Stimulated activated CD8-positive, alpha-beta memory T cell treated with anti-CD3 and anti-CD28 coated beads, Interleukin-7, amount 100 ng/mL, for 24 hours (primary cell): Measurements from ENCODE around the gene BLOC1S1.

Experiments used
- DNase-seq: peaks from one replicate; pipeline ENCODE4 v3.0.0-alpha.2; 2020; ENCODE audit warnings: low read depth

The BLOC1S1 gene

GRCh38 chr12:55694651-55695050 is 21.2 kb upstream of the BLOC1S1 start:
- no peak for DNase-seq

DNA sequence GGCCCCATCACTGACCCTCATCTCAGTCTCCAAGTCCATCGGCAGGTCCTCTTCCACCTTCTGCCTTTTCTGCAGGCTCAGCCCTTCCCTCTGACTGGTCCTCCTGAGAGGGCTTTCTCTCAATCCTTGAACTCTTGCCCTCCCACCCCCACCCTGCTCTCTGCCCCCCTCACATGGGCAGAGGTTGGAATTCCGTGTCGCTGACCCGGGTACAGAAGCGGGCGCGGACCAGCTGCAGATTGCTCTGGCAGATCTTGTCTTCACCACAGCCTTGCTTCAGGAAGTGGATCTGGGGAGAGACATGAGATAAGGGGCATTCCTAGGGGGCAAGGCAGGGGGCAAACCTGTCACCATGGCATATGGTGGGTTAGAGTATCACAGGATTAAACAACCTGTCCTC is 20.5 kb upstream of the BLOC1S1 start:
- no peak for DNase-seq

- DNase-seq = no peak
Measured at GRCh38 chr12:55696141-55696540, 19.7 kb upstream of the BLOC1S1 start.

- no peak for DNase-seq
Measured at GRCh38 chr12:55696796-55697462, 18.9 kb upstream of the BLOC1S1 start.

DNA sequence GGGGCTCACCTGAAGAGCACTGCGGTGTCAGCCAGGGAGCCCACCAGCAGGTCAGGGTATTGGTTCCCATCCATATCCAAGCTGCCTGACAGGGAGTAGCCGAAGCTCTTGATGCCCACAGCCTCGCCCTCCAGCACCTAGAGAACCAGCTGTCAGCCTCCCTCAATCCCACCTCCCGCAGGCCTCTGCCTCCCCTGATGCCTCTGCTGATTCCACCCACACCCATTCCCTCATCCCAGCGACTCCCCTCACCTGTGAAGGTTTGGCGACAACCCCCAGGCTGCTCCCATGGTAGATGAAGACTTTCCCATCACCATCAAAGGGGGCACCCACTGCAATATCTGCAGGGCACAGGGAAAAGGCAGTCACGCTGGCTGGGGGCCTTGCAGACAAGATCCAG is 18.2 kb upstream of the BLOC1S1 start:
- DNase-seq = no peak

DNA sequence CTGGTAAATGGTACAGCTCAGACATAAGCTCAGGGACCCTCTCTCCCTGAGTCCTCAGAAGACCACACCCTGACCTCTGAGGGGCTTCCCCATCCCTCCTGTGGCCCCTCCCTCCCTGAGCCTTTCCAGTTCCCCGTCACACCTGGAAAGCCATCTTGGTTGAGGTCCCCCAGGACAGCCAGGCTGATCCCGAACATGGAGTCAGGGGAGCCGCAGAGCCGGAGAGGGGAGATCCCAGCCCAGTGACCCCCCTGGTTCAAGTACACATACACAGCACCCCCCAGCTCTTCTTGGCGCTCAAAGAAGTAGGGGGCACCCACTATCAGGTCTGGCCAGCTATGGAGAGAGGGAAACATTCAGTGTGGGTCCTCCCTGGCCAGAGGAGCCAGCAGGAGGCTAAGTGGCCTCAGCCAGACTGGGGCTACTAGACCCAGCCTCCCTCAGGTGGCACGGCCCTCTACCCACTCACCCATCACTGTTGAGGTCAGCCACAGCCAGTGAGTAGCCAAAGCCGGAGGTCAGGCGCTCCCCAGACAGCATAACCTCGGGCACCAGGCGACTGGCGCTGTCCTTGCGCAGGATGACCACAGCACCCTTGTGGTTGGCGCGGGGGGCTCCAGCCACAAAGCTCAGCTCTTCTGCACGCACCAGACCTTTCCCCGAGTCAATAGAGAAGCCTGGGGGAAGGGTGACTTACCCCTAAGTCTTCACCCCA is 17.4 kb upstream of the BLOC1S1 start:
- no peak for DNase-seq

GRCh38 chr12:55698965-55699364 is 16.9 kb upstream of the BLOC1S1 start:
- no peak for DNase-seq

- no peak for DNase-seq
Measured at GRCh38 chr12:55699471-55700055, 16.3 kb upstream of the BLOC1S1 start.

DNA sequence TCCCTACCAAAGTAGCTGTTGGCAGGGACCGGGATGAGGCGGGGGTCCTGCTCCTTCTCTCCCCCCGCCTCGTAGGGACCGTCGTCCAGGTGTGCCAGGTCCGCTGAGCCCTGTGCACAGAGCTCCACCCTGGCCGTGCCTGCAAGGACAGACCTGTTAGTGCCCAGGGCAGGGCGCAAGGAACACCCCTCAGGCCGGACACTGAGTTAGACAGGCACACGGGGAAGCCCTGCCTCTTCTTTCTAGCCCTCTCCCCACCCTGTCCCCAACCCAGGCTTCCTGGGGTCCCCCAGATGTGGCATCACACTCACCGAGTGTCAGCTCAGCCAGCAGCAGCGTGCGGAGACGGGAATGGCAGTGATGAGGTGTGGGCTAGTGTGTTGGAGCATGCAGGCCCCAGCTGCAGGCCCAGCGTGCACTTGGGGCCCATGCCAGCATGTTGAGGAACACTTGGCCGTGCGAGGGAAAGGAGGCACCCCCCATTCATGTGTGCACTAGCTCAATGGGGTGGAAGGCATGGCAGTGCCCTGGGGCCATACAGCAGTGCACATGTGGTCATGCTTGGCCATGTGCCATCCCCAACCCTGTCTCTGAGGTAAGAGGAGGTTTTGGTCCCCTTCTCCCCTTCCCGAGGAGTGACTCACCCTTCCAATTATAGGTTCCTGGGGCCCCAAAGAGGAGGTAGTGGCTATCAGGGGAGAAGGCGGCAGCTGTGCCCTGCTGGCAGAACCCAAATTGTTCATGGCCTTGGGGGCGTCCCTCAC is 15.4 kb upstream of the BLOC1S1 start:
- DNase-seq = no peak

DNA sequence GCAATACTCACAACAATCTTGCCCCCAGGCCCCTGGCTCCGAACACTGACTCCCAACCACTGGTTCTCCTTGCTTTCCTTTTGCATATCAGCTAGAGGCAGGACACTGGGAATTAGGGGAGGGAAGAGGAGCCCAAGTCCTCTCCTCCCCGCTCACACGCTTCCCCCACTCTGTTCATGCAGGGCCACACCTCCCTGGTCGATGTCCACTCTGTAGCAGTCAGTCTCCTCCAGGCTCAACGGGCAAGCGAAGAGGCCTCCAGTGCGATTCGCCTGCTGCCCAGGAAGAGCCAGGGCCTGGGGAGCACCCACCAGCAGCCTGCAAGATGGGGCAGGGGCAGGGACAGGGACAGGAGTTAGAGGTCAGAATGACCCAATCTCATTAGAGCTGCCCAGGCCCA is 13.0 kb upstream of the BLOC1S1 start:
- DNase-seq = no peak

- DNase-seq = no peak
Measured at GRCh38 chr12:55703288-55703687, 12.6 kb upstream of the BLOC1S1 start.

GRCh38 chr12:55703901-55704761 is 11.7 kb upstream of the BLOC1S1 start:
- DNase-seq = no peak

DNA sequence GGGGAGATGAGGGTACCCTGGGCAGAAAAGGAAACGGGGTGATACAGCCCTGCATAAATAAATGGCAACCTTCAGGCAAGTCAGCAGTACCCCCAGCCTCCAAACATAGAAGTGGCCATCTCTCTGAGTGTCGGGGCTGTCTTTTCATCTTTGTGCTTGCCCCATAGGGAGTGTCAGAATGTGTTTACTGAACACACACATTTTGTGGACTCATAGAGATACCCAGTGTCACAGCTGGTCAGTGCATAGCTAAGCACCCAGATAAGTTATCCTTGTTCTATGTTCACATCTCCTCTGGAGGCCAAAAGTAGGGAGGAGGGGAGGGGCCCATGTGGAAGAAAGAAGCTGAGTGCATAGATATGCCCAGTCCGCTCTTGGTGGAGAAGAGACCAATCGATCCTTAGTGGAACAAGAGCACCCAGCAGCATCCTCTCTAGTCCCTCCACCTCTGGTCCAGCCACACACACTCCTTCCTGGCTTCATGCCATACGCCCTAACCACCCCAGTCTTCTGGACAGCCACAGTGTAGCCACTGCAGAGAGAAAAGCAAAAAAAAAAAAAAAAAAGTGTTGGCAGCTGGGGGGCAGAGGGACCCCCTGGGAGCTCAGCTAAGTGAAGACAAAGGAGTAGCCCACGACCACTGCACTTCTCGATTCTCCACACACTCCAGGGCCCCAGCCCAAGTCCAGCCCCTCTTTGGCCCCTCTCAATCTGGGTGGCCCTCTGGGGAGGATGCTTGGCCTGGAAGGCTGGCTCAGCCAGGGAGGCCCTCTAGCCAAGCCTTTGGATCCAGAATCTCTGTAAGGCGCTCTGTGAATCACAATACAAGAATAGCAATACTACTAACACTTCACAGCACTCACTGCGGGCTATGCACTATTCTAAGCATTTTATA is 10.8 kb upstream of the BLOC1S1 start:
- no peak for DNase-seq

GRCh38 chr12:55705782-55706402 is 10.0 kb upstream of the BLOC1S1 start:
- no peak for DNase-seq

DNA sequence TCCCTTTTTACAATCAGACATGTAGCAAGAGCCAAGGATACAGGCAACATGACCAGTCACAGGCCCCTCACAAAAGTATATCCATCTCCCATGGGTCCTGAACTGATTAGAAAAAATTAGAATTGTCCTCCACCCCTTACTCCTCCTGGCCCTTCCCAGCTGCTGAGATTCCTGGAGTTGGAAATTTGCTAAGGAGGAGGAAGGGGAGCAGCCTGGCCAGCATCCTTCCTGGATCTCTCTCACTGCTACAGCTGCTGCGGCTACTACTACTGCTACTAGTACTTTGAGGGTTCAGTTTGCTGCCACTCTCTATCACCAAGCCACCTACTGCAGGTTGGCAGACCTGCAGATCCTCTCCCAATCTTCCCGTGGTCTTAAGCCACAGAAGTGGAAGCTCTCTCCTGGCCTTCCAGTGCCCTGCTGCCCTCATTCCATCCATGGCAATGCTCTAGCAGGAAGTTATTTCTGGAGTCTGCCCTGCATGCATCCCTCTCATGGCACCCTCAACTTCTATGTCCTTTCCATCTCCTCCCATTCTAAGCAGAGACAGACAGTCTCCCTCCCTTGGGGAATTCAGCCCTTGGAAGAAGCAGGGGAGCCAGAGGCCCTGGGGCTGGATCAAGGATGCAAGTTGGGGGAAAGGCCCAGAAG is 9.2 kb upstream of the BLOC1S1 start:
- no peak for DNase-seq

DNA sequence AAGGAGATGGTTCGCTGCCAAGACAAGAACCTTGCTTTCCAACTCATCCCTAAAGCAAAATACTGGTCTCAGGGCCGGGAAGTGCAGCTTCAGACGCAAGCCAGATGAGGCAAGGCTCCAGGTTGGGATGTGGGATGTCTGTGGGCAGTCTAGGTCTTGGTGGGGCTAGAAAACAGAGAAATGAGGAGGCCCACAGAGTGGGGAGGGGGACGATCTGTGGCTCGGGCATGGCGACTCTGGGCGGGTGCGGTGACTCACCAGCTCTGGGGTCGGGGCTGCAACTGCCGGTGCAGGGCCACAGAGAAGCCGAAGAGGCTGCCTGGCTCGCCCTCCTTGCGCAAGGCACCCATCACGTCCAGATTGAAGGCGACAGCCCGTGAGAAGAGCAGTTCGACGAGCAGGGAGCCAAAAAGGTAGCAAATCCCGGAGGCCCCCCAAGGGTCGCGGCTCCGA is 8.6 kb upstream of the BLOC1S1 start:
- DNase-seq = no peak

DNA sequence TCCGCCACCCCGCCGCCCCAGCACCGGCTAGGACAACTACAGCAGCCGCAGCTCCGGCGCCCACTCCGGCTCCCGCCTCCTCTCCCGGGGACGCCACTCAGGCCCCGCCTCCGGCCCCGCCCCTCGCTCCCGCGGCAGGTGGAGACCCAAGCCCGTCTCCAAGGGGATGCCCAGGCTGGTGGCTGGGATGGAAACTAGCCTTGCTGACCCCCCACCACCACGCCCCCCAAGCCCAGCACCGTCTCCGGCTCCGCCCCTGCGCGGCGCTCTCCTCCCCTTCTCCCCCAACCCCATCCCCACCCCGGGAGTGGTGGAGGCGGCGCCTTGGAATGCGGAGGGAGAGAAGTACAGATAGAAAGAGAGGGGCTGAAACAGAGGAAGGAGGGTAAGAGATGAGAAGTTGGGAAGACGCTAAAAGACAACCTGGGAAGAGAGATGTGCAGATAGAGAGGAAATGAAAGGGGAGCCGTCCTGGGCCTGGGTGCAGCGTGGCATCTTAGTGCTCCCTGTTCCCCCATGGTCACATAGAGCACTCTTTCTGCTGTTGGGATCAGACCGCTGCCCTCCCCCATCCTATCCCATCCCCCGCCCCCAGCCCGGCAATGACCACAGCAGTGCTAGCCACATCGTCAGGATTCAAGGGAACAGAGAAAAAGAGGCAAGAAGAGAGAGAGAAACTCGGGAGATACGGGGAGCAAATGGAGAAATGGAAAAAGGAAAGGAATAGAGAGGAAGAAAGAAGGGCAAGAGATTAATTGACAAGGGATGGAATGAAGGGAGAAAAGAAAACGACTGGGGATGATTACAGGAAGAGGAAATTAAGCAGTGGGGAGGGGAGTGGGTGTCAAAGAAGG is 7.8 kb upstream of the BLOC1S1 start, which contains the start of gene ITGA7:
TSS of gene ITGA7 (minus strand) at position 64 of the 854 bp plus-strand sequence. CDS start 222 bp downstream, outside the sequence.
- peak; percentile 47 for DNase-seq

GRCh38 chr12:55708695-55709233 is 7.1 kb upstream of the BLOC1S1 start:
- DNase-seq = no peak
